ENCODE data around the gene MPLKIP.

DNA sequence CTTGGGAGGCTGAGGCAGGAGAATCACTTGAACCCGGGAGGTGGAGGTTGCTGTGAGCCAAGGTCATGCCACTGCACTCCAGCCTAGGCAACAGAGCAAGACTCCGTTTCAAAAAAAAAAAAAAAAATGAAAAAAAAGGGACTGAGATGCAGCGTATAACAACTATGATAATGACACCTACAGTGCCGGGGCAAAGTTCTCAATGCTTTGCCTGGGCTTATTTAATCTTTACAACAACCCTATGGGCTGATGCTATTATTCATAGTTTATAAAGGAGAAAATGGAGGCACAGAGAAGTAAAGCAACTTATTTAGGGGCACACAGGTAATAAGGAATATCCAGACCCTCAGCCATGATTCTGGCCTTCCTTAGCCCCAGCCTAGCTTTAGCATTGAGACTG lies 48.0 kb upstream of the MPLKIP start:
- no peak for TF ChIP-seq CTCF (IDR thresholded peaks at IDR 0.05)
- TF ChIP-seq ZFX (IDR thresholded peaks at IDR 0.05; ENCODE audit: borderline replicate concordance) = no peak

All from 22Rv1 (cell line).